Endothelial cell (in vitro differentiated cells): ENCODE measurements around the gene FZD10. TPM values are rescaled to one million over a fixed set of nuclear protein-coding genes. Genes with fewer than 3 reads are reported as not detected.

Experiments
- DNase-seq: peaks from one replicate; pipeline ENCODE4 v3.0.0; 2021; ENCODE audit warnings: low spot score
- H3K27ac Mint-ChIP-seq: one replicate; pipeline ENCODE4 v1.8.0; 2021; ENCODE audit warnings: mixed read lengths, inconsistent platforms; ENCODE audit not compliant: unreplicated experiment
- H3K27me3 Mint-ChIP-seq: one replicate; pipeline ENCODE4 v1.8.0; 2021; ENCODE audit warnings: mild to moderate bottlenecking, moderate library complexity, mixed read lengths, inconsistent platforms; ENCODE audit not compliant: unreplicated experiment
- H3K36me3 Mint-ChIP-seq: one replicate; pipeline ENCODE4 v1.8.0; 2021; ENCODE audit warnings: mild to moderate bottlenecking, low read depth, mixed read lengths, inconsistent platforms; ENCODE audit not compliant: unreplicated experiment
- H3K4me1 Mint-ChIP-seq: one replicate; pipeline ENCODE4 v1.8.0; 2021; ENCODE audit warnings: mild to moderate bottlenecking, mixed read lengths, inconsistent platforms; ENCODE audit not compliant: unreplicated experiment
- H3K4me3 Mint-ChIP-seq: one replicate; pipeline ENCODE4 v1.8.0; 2021; ENCODE audit warnings: mild to moderate bottlenecking, mixed read lengths, inconsistent platforms; ENCODE audit not compliant: unreplicated experiment
- H3K9me3 Mint-ChIP-seq: one replicate; pipeline ENCODE4 v1.8.0; 2021; ENCODE audit warnings: mixed read lengths, inconsistent platforms; ENCODE audit not compliant: unreplicated experiment
- CTCF ChIP-seq: fragments of 200-600 bp; sonication (generic); IDR thresholded peaks from one replicate; pipeline ENCODE4 v1.5.0; 2021; ENCODE audit warnings: antibody characterized with exemption; ENCODE audit not compliant: unreplicated experiment
- long read RNA-seq: library from polyadenylated mRNA; unstranded; transcript quantifications from one replicate; pipeline ENCODE4 v2.0.0, GENCODE V29; 2020; ENCODE audit not compliant: unreplicated experiment
- total RNA-seq: library from RNA; stranded (reverse); fragmentation: NEBNext Ultra II Directional; extraction: Animal tissue kit (Norgen Biotek cat#: 25700); gene quantifications from one replicate; pipeline ENCODE4 v1.2.1, GENCODE V29; 2021; ENCODE audit not compliant: unreplicated experiment

Gene FZD10, protein sequence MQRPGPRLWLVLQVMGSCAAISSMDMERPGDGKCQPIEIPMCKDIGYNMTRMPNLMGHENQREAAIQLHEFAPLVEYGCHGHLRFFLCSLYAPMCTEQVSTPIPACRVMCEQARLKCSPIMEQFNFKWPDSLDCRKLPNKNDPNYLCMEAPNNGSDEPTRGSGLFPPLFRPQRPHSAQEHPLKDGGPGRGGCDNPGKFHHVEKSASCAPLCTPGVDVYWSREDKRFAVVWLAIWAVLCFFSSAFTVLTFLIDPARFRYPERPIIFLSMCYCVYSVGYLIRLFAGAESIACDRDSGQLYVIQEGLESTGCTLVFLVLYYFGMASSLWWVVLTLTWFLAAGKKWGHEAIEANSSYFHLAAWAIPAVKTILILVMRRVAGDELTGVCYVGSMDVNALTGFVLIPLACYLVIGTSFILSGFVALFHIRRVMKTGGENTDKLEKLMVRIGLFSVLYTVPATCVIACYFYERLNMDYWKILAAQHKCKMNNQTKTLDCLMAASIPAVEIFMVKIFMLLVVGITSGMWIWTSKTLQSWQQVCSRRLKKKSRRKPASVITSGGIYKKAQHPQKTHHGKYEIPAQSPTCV
- total RNA-seq, result not detected
- long read RNA-seq, result 0 reads

- no peak within 1 kb of the TSS for H3K27ac Mint-ChIP-seq
- DNase-seq, result no peak
- peaks cover 25% of the 10 kb centered on the region for H3K9me3 Mint-ChIP-seq
Measured at GRCh38 chr12:130162267-130162666, at the start of gene FZD10. FZD10 (plus strand) TSS chr12:130162464; CDS start chr12:130162943, 479 bp downstream.

DNA sequence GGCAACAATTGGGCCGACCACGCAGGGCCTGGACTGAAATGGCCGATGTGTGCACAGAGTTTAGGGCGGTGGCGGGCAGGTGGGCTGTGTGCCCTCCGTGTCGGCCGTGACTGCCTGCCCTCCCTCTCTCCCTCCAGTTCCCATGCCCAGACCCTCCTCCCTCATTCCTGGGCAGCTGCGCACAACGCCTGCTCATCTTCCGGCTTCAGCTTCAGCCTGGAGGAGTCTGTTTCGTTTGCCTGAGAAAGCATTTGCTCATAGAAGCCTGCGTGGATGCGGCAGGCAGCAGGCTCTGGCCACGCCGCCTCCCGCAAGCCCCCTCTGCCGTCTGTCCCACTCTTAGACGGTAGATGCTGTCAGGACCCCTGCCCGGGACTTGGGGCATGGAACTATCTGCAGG is 47.3 kb upstream of the FZD10 start:
- no peaks in the 10 kb centered on the region for H3K4me1 Mint-ChIP-seq
- no peak overlapping the region for H3K27ac Mint-ChIP-seq
- peaks cover 55% of the 10 kb centered on the region for H3K9me3 Mint-ChIP-seq
- H3K27me3 Mint-ChIP-seq, result peaks cover 24% of the 10 kb centered on the region
- H3K36me3 Mint-ChIP-seq, result peaks cover 14% of the 10 kb centered on the region
- no peak for TF ChIP-seq CTCF
- no peak overlapping the region for H3K4me3 Mint-ChIP-seq
- DNase-seq, result no peak

More at GRCh38 chr12:130162267-130162666, at the start of gene FZD10:
- Mint-ChIP-seq H3K4me1 (no peaks in the 10 kb centered on the region), H3K27me3 (peaks cover 14% of the 10 kb centered on the region), H3K36me3 (peaks cover 2% of the 10 kb centered on the region), H3K4me3 (no peak within 1 kb of the TSS)
- no peak for TF ChIP-seq CTCF

DNA sequence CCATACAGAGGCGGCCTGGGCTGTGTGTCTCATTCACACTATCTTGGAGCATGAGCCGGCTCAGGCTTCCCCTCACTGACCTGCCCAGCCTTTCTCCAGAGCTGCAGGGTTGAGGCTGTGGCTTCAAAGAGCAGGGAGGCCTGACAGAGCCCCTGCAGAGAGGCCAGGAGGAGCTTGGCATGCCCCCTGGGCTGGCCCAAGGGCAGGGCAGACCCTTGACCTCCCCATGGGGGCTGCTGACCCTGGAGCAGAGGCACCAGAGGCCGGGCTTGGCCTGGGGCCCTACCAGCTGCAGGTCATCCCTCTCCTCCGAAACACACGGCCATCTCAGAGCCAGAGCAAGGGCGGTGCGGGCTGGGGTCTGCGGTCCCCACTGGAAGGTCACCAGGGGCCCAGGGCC is 46.6 kb upstream of the FZD10 start:
- H3K4me1 Mint-ChIP-seq, result no peaks in the 10 kb centered on the region
- peaks cover 22% of the 10 kb centered on the region for H3K27me3 Mint-ChIP-seq
- no peak for TF ChIP-seq CTCF

GRCh38 chr12:130116791-130117190 is 45.5 kb upstream of the FZD10 start:
- no peaks in the 10 kb centered on the region for H3K4me1 Mint-ChIP-seq
- H3K36me3 Mint-ChIP-seq, result peaks cover 16% of the 10 kb centered on the region
- DNase-seq, result no peak
- no peak for TF ChIP-seq CTCF
- peaks cover 27% of the 10 kb centered on the region for H3K27me3 Mint-ChIP-seq
- no peak overlapping the region for H3K4me3 Mint-ChIP-seq
- H3K9me3 Mint-ChIP-seq, result peaks cover 54% of the 10 kb centered on the region
- H3K27ac Mint-ChIP-seq, result no peak overlapping the region

More for the DNA sequence above, 46.6 kb upstream of the FZD10 start:
- DNase-seq, result no peak
- H3K36me3 Mint-ChIP-seq, result peaks cover 10% of the 10 kb centered on the region
- no peak overlapping the region for H3K4me3 Mint-ChIP-seq
- peaks cover 54% of the 10 kb centered on the region for H3K9me3 Mint-ChIP-seq
- no peak overlapping the region for H3K27ac Mint-ChIP-seq

- peaks cover 19% of the 10 kb centered on the region for H3K36me3 Mint-ChIP-seq
- peaks cover 27% of the 10 kb centered on the region for H3K27me3 Mint-ChIP-seq
- peaks cover 54% of the 10 kb centered on the region for H3K9me3 Mint-ChIP-seq
- TF ChIP-seq CTCF, result no peak
- no peak for DNase-seq
- H3K4me1 Mint-ChIP-seq, result no peaks in the 10 kb centered on the region
- no peak overlapping the region for H3K4me3 Mint-ChIP-seq
- no peak overlapping the region for H3K27ac Mint-ChIP-seq
Measured at GRCh38 chr12:130117233-130117632, 45.0 kb upstream of the FZD10 start.
